NCI-H774 (cell line): ENCODE measurements around the gene HOXD12.

Experiments used
- DNase-seq: peaks from one replicate; lab custom pipeline; 2025; lab: John Stamatoyannopoulos, UW

HOXD12 gene

GRCh38 chr2:176080540-176081375 lies 18.8 kb upstream of the HOXD12 start:
- no peak for DNase-seq

- no peak for DNase-seq
Measured at GRCh38 chr2:176081376-176081836, 18.2 kb upstream of the HOXD12 start.

- DNase-seq, result no peak
Measured at GRCh38 chr2:176081837-176082524, 17.6 kb upstream of the HOXD12 start.

GRCh38 chr2:176082525-176082823 lies 17.1 kb upstream of the HOXD12 start:
- DNase-seq, result no peak

- DNase-seq, result no peak
Measured at GRCh38 chr2:176082824-176083751, 16.5 kb upstream of the HOXD12 start.

GRCh38 chr2:176083796-176084261 lies 15.8 kb upstream of the HOXD12 start, which contains the start of gene EVX2:
Gene EVX2, minus strand, starts transcription at chr2:176083962. Its CDS starts 186 bp downstream, at chr2:176083776.
- no peak for DNase-seq

- DNase-seq, result no peak
Measured at GRCh38 chr2:176084611-176085119, 14.9 kb upstream of the HOXD12 start.

- DNase-seq, result no peak
Measured at GRCh38 chr2:176085120-176085788, 14.3 kb upstream of the HOXD12 start.

GRCh38 chr2:176085861-176086771 lies 13.5 kb upstream of the HOXD12 start:
- peak; percentile 57 for DNase-seq

- no peak for DNase-seq
Measured at GRCh38 chr2:176087330-176088047, 12.1 kb upstream of the HOXD12 start.

GRCh38 chr2:176088048-176088936 lies 11.3 kb upstream of the HOXD12 start:
- peak; percentile 54 for DNase-seq

- no peak for DNase-seq
Measured at GRCh38 chr2:176088937-176089842, 10.4 kb upstream of the HOXD12 start.

- DNase-seq, result no peak
Measured at GRCh38 chr2:176089843-176090395, 9.7 kb upstream of the HOXD12 start.

GRCh38 chr2:176090862-176091261 lies 8.7 kb upstream of the HOXD12 start:
- DNase-seq, result no peak

GRCh38 chr2:176091329-176092258 lies 8.0 kb upstream of the HOXD12 start:
- DNase-seq, result no peak
